ENCODE data around the gene CFAP44. TPM values are rescaled to one million over a fixed set of nuclear protein-coding genes. Genes with fewer than 3 reads are reported as not detected.

The CFAP44 gene
- total RNA-seq, 1 donor from 2014 or later: 2.1 TPM

- no peak for DNase-seq (ENCODE audit: low spot score)
- intact Hi-C loops (cut with DNase I): no loop called here
Measured at GRCh38 chr3:113404637-113405036, 36.7 kb downstream of the CFAP44 start.

Small RNA genes within 50 kb of the gene (microRNA-seq; reads per million reads assigned to microRNA genes)
- not detected for gene MIR8076

Other genes with a start within 250 kb of the CFAP44 start
- 12.8 TPM for gene BOC, start 229.9 kb downstream of the CFAP44 start, total RNA-seq
- gene SPICE1, start 73.7 kb upstream of the CFAP44 start, total RNA-seq: 3.6 TPM
- gene SIDT1, start 91.1 kb upstream of the CFAP44 start, total RNA-seq: 0.89 TPM